GM19397 (cell line): ENCODE results near the gene DMRTC2.

Source experiments
- ATAC-seq: cut with Tn5 transposase; IDR thresholded peaks from one replicate; pipeline ENCODE4 v1.9.1; 2021; ENCODE audit warnings: mild to moderate bottlenecking, moderate library complexity; ENCODE audit not compliant: unreplicated experiment

DMRTC2 gene

GRCh38 chr19:41887711-41888382 is 43.0 kb downstream of the DMRTC2 start:
- ATAC-seq = no peak

GRCh38 chr19:41888926-41889325 is 44.1 kb downstream of the DMRTC2 start:
- no peak for ATAC-seq

GRCh38 chr19:41889896-41890295 is 45.1 kb downstream of the DMRTC2 start:
- ATAC-seq = no peak

- ATAC-seq = no peak
Observed at GRCh38 chr19:41890936-41891335, 46.1 kb downstream of the DMRTC2 start.

GRCh38 chr19:41892173-41892902 is 47.5 kb downstream of the DMRTC2 start:
- no peak for ATAC-seq

- ATAC-seq = no peak
Observed at GRCh38 chr19:41893899-41894298, 49.1 kb downstream of the DMRTC2 start.

GRCh38 chr19:41894350-41894749 is 49.5 kb downstream of the DMRTC2 start:
- no peak for ATAC-seq

GRCh38 chr19:41895745-41896580 is 51.1 kb downstream of the DMRTC2 start:
- ATAC-seq = no peak

GRCh38 chr19:41896581-41896942 is 51.7 kb downstream of the DMRTC2 start:
- ATAC-seq = no peak

GRCh38 chr19:41897181-41897580 is 52.3 kb downstream of the DMRTC2 start:
- ATAC-seq = no peak

GRCh38 chr19:41897820-41898219 is 53.0 kb downstream of the DMRTC2 start:
- ATAC-seq = no peak

GRCh38 chr19:41898235-41898634 is 53.4 kb downstream of the DMRTC2 start:
- no peak for ATAC-seq
